Activated T-cell treated with anti-CD3 and anti-CD28 coated beads for 1 hour (primary cell): ENCODE measurements around the gene ZSCAN9.

Experiments used
- DNase-seq: peaks from one replicate; pipeline ENCODE4 v3.0.0-alpha.2; 2020; ENCODE audit warnings: low read depth

ZSCAN9 gene

GRCh38 chr6:28220257-28221133, 4.6 kb upstream of the ZSCAN9 start:
- no peak for DNase-seq

- no peak for DNase-seq
These were observed 682 bp upstream of the ZSCAN9 start for GRCh38 chr6:28224131-28225055.

- no peak for DNase-seq
These were observed 1.4 kb downstream of the ZSCAN9 start for GRCh38 chr6:28226460-28226859.

DNA sequence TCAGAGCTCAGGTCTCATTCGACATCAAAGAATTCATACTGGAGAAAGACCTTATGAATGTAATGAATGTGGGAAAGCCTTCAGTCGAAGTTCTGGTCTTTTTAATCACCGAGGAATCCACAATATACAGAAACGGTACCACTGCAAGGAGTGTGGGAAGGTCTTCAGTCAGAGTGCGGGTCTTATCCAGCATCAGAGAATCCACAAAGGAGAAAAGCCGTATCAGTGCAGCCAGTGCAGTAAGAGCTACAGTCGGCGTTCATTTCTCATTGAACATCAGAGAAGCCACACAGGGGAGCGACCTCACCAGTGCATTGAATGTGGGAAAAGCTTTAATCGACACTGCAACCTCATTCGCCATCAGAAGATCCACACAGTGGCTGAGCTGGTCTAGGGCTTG, 7.7 kb downstream of the ZSCAN9 start:
- no peak for DNase-seq

- no peak for DNase-seq
These were observed 10.9 kb downstream of the ZSCAN9 start for GRCh38 chr6:28235912-28236452.

DNA sequence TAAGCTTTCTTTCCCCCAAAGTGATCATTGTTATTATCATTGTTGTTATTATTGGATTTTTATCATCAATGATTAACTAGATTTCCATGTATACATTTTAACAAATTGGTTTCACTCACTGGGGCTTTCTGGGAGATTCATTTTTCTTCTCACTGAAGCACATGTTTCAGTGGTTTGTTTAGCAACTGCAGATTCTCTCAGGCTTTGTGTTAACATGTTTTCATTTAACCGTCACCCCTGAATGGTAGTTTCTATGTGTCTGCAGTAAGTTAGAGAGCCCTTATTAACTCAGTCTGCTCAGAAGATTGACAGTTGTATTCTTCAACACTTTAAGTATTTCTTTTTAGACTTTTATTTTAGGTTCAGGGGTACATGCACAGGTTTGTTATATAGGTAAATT, 14.6 kb downstream of the ZSCAN9 start:
- DNase-seq: no peak

DNA sequence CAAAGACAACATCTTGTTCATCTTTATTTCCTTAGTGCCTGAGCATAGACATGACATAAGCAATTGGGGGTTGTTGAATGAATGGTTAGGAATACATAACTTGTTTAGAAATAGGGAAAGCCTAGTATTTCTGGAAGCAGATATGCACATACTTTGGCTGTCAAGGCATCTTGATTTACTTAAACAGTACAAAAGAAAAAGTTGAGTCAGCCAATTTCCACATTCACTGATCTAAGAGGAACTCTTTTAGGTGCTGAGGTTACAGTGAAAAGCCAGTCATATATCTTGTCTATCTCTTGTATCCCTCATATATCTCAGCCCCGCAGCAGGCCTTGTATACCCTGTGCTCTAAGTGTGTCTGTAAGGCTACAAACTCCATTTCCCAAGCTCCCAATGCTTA, 15.4 kb downstream of the ZSCAN9 start:
- DNase-seq: no peak

DNA sequence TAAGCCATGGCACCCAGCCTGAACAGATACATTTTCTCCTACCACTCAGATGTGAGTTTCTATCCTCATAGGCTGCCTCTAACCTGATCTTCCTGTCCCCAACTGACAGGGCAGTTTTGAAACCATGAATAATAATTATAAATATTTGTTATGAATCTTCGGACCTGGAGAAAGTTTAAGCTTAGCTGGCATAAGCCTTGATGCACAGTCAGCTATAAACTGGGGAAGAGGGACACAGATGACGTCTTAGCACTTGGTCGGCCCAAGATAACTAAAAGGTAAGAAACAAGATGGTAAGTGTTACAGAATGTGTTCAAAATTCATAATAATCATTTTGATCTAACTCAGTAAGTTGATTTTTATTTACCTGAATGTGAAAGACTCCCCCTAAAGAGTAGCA, 18.9 kb downstream of the ZSCAN9 start:
- DNase-seq: no peak

DNA sequence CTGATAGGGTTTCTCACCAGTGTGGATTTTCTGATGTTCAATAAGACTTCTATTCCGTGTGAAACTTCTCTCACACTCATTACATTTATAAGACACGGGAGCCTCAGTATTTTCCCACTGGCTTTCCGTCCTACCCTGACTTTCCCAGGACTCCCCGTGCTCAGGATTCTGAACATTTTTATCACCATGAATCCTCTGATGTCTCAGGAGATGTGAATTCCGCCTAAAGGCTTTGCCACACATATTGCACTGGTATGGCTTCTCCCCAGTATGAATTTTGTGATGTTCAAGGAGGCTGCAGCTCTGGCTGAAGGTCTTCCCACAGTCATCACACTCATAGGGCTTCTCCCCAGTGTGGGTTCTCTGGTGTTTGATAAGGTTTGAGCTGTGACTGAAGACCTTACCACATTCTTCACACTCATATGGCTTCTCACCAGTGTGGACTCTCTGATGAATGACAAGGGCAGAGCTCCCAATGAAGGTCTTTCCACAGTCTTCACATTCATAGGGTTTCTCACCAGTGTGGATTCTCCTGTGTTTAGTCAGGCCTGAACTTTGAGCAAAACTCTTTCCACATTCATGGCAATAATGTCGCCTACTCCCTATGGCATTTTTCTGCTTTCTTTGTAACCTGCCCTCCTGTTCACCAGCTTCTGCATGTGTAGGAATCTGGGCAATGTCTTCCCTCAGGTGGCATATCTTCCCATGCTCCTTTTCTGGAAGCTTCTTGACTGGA, 20.3 kb downstream of the ZSCAN9 start:
- DNase-seq: no peak

- DNase-seq: no peak
These were observed 23.8 kb downstream of the ZSCAN9 start for GRCh38 chr6:28248916-28249315.

DNA sequence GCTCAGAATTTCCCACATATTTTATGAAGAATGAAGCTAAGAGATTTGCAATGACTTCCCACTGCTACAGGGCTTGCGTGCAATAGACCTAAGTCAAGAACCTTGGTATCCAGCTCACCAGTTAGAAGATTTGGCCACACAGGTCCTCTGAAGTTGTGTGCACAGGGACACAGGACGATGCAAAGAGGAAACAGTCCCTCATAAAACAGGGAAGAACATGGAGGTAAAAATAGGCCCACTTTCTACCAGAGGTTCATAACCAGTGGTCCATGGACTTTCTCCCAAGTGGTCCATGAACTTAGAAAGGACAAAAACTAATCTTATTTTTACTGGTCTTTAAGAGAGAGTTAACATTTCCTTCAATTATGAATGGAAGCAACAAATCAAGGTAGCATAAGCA, 25.7 kb downstream of the ZSCAN9 start:
- no peak for DNase-seq

DNA sequence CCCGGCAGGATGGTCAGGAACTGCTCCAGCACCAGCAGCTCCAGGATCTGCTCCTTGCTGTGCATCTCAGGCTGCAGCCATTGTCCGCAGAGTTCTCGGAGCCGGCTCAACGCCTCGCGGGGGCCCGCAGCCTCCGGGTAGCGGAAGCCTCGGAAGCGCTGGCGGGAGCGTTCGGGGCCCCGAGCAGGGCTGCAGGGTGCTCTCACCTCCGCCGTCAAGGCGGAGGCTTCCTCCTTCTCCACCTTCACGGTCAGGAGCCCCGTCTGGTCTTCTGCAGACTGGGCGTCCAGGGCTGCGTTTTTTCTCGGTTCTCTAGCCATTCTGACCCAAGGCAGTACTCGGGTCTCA, 26.6 kb downstream of the ZSCAN9 start:
- DNase-seq: peak; percentile 14

- DNase-seq: peak; percentile 73
These were observed 27.2 kb downstream of the ZSCAN9 start, which contains the start of gene ZKSCAN4 for GRCh38 chr6:28252009-28252975. ZKSCAN4 (minus strand) TSS chr6:28252269; CDS start chr6:28251980, 289 bp downstream.

DNA sequence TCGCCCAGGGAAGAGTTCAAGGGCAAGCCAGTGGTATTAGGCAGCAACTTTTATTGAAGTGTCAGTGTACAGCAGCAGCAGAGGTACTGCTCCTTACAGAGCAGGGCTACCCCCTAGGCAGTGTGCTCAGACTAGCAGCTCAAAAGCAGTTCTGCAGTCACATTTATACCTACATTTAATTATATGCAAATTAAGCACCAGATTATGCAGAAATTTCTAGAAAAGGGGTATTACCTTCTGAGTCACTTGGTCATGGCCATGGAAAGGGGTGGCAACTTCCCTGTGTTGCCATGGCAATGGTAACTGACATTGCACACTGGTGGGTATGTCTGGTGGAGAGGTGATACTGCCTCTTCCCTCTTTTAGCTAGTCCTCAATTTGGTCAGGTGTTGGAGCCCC, 29.0 kb downstream of the ZSCAN9 start:
- no peak for DNase-seq

DNA sequence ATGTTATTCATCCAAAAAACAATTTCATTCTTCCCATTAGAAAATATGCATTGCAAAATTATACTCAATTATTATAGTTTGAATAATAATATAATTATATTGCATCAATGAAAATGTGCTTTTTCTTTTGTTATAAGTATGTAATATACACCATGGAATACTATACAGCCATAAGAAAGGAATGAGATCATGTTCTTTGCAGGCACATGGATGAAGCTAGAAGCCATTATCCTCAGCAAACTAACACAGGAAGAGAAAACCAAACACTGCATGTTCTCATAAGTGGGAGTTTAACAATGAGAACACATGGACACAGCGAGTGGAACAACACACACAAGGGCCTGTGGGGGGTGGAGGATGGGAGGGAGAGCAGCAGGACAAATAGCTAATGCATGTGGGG, 32.0 kb downstream of the ZSCAN9 start:
- DNase-seq: no peak

GRCh38 chr6:28258877-28259777, 34.1 kb downstream of the ZSCAN9 start, which contains the start of gene NKAPL:
NKAPL (plus strand) TSS chr6:28259297; CDS start chr6:28259372, 75 bp downstream.
- DNase-seq: peak; percentile 42

- DNase-seq: no peak
These were observed 38.8 kb downstream of the ZSCAN9 start for GRCh38 chr6:28263922-28264321.

- no peak for DNase-seq
These were observed 39.8 kb downstream of the ZSCAN9 start for GRCh38 chr6:28264834-28265401.

- DNase-seq: no peak
These were observed 41.5 kb downstream of the ZSCAN9 start for GRCh38 chr6:28266563-28266961.
